ENCODE measurements around the gene CYBA. TPM values are rescaled to one million over a fixed set of nuclear protein-coding genes. Genes with fewer than 3 reads are reported as not detected.

CYBA gene
- total and polyA plus RNA-seq, 2 of the 13 experiments (the other 11 are each of a cell fraction or from before 2014, with no cell fraction given), result 196 to 250 TPM

GRCh38 chr16:88681084-88681680, 30.3 kb upstream of the CYBA start (continued):
- TF ChIP-seq, protein P1, sequence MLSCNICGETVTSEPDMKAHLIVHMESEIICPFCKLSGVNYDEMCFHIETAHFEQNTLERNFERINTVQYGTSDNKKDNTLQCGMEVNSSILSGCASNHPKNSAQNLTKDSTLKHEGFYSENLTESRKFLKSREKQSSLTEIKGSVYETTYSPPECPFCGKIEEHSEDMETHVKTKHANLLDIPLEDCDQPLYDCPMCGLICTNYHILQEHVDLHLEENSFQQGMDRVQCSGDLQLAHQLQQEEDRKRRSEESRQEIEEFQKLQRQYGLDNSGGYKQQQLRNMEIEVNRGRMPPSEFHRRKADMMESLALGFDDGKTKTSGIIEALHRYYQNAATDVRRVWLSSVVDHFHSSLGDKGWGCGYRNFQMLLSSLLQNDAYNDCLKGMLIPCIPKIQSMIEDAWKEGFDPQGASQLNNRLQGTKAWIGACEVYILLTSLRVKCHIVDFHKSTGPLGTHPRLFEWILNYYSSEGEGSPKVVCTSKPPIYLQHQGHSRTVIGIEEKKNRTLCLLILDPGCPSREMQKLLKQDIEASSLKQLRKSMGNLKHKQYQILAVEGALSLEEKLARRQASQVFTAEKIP (CRISPR knock-in tag; IDR thresholded peaks at IDR 0.05; ENCODE audit: borderline replicate concordance), result no peak
- TF ChIP-seq ZNF629 (CRISPR knock-in tag; conservative IDR thresholded peaks at IDR 0.05) (no peak), ATAD3A (CRISPR knock-in tag; IDR thresholded peaks at IDR 0.05) (no peak), MTF2 (CRISPR knock-in tag; IDR thresholded peaks at IDR 0.05; ENCODE audit: borderline replicate concordance) (no peak), KMT2A (CRISPR knock-in tag; IDR thresholded peaks at IDR 0.05) (0 out of 2 replicates have a peak, but pooled peaks have one; percentile 50), POLR2AphosphoS5 (IDR thresholded peaks at IDR 0.05; ENCODE audit: low read depth, low read length) (no peak), ZNF619 (CRISPR knock-in tag; IDR thresholded peaks at IDR 0.05) (no peak), CC2D1A (CRISPR knock-in tag; IDR thresholded peaks at IDR 0.05) (no peak), SNAI1 (CRISPR knock-in tag; IDR thresholded peaks at IDR 0.05; ENCODE audit: borderline replicate concordance) (no peak), KDM3A (CRISPR knock-in tag; IDR thresholded peaks at IDR 0.05; ENCODE audit: low read depth) (0 out of 2 replicates have a peak, but pooled peaks have one; percentile 66), ZNF839 (CRISPR knock-in tag; IDR thresholded peaks at IDR 0.05; ENCODE audit: borderline replicate concordance) (no peak), NFYC (CRISPR knock-in tag; IDR thresholded peaks at IDR 0.05) (no peak), SRF (IDR thresholded peaks at IDR 0.05; ENCODE audit: low read depth, low read length) (no peak), ZBTB3 (CRISPR knock-in tag; IDR thresholded peaks at IDR 0.05; ENCODE audit: borderline replicate concordance, low read depth) (no peak), NR2F6 (IDR thresholded peaks at IDR 0.05) (no peak), NR2F6 (CRISPR knock-in tag; IDR thresholded peaks at IDR 0.05) (no peak), MEF2D (CRISPR knock-in tag; IDR thresholded peaks at IDR 0.05) (no peak), ZNF550 (CRISPR knock-in tag; IDR thresholded peaks at IDR 0.05; ENCODE audit: borderline replicate concordance) (peak; percentile 28; the same call in 1 of the 2 replicates), ZNF333 (CRISPR knock-in tag; IDR thresholded peaks at IDR 0.05; ENCODE audit: borderline replicate concordance) (no peak; the same call in 1 of the 2 replicates), IRF1 (CRISPR knock-in tag; IDR thresholded peaks at IDR 0.05; ENCODE audit: low read depth) (no peak), RXRB (CRISPR knock-in tag; IDR thresholded peaks at IDR 0.05; ENCODE audit: borderline replicate concordance) (no peak; the same call in 1 of the 2 replicates), FLYWCH1 (CRISPR knock-in tag; IDR thresholded peaks at IDR 0.05) (no peak), ATF2 (CRISPR knock-in tag; IDR thresholded peaks at IDR 0.05) (no peak; the same call in 1 of the 2 replicates), ZNF644 (CRISPR knock-in tag; IDR thresholded peaks at IDR 0.05; ENCODE audit: low read depth) (no peak), ZNF703 (CRISPR knock-in tag; IDR thresholded peaks at IDR 0.05; ENCODE audit: borderline replicate concordance) (no peak)
- TF ChIP-seq, protein P2, sequence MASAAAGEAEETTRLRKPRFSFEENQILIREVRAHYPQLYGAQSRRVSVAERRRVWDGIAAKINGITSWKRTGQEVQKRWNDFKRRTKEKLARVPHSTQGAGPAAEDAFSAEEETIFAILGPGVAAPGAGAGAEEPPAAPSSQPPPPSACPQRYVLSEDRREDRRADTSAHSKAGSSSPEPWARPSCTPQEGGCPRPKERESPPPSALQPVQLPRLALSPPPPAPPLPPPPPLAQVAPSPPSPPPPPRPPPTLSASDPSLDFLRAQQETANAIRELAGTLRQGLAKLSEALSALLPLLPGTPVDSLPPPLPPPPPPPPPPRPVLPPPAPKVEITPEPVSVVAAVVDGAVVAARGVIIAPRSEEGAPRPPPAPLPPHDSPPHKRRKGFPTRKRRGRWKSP (CRISPR knock-in tag; IDR thresholded peaks at IDR 0.05), result no peak; the same call in 1 of the 2 replicates
- TF ChIP-seq, protein P3, sequence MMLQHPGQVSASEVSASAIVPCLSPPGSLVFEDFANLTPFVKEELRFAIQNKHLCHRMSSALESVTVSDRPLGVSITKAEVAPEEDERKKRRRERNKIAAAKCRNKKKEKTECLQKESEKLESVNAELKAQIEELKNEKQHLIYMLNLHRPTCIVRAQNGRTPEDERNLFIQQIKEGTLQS (CRISPR knock-in tag; IDR thresholded peaks at IDR 0.05), result no peak
